ENCODE measurements around the gene UNC50.
A peak's percentile ranks its signal among the peaks of the same experiment; 100 is the strongest.
"Not testable (repeated sequence)": the region's sequence is repeated elsewhere in the genome, so short reads cannot be mapped to it uniquely, and the experiment has no call there.

UNC50 gene

GRCh38 chr2:98658816-98659490, 50.6 kb downstream of the UNC50 start:
- FAIRE-seq, result peak; percentile 35
- no peak for DNase-seq (ENCODE audit: extremely low spot score, insufficient read length, low read depth)

- not testable (repeated sequence) for FAIRE-seq; DNase-seq (ENCODE audit: extremely low spot score, insufficient read length, low read depth)
Measured at GRCh38 chr2:98659491-98659840, 51.1 kb downstream of the UNC50 start.

- FAIRE-seq, result no peak
- no peak for DNase-seq (ENCODE audit: extremely low spot score, insufficient read length, low read depth)
Measured at GRCh38 chr2:98663511-98664090, 55.2 kb downstream of the UNC50 start.

GRCh38 chr2:98664323-98664722, 55.9 kb downstream of the UNC50 start:
- no peak for FAIRE-seq
- DNase-seq (ENCODE audit: extremely low spot score, insufficient read length, low read depth), result no peak

DNA sequence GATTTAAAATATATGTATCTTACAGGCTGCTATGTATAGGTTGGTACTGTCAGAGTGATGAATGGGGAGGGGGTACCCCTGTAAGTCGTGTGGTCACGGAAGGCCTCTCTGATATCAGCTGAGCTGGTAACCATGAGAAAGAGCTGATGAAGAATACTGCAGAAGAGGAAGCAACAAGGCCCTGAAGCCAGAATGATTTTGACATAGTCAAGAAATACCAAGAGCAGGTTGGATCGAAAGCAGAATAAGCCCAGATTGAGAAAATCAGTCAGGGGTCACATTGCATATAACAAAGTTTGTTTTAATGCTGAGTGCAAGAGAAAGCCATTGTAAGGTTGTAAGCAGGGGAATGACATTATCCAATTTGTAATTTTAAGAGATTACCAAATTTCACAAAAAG, 57.3 kb downstream of the UNC50 start:
- DNase-seq (ENCODE audit: extremely low spot score, insufficient read length, low read depth), result no peak
- FAIRE-seq, result no peak
